Panc1 (cell line): Measurements from ENCODE around the gene S100A5. TPM values are rescaled to one million over a fixed set of nuclear protein-coding genes. Genes with fewer than 3 reads are reported as not detected.

Experiments
- ATAC-seq: fragments of 200-7000 bp; cut with Tn5 transposase; 2 replicates; pipeline ENCODE4 v1.9.1; 2020; ENCODE audit warnings: mild to moderate bottlenecking, moderate library complexity
- BruUV-seq: library from RNA; stranded (reverse); fragments of 400-500 nt; replicated peaks from 2 replicates; lab custom pipeline; 2021; lab: Mats Ljungman, UMichigan
- CTCF ChIA-PET: fragments of 300-600 bp; sonication (Branson Sonifier 250); formaldehyde crosslinking; loops from one replicate; lab custom pipeline; 2022; ENCODE audit warnings: antibody characterized with exemption; lab: Charles Lee
- POLR2A ChIA-PET: fragments of 300-600 bp; sonication (Branson Sonifier 250); formaldehyde crosslinking; loops from one replicate; lab custom pipeline; 2022; ENCODE audit warnings: antibody characterized with exemption; lab: Charles Lee
- DNase-seq: peaks from one replicate; pipeline ENCODE4 v3.0.0-alpha.2; 2010; ENCODE audit warnings: low read depth, low spot score
- H3K27ac ChIP-seq: 2 replicates; pipeline ENCODE4 v1.5.1; 2011; ENCODE audit warnings: mild to moderate bottlenecking, low read length, inconsistent platforms
- H3K27me3 ChIP-seq: fragments of 200-500 bp; sonication (Bioruptor generic); 2 replicates; pipeline ENCODE4 v1.6.0; 2014; ENCODE audit warnings: low read length, inconsistent platforms; ENCODE audit not compliant: control insufficient read depth, insufficient read depth
- H3K36me3 ChIP-seq: fragments of 200-500 bp; sonication (Bioruptor generic); 2 replicates; pipeline ENCODE4 v1.5.1; 2014; ENCODE audit warnings: inconsistent platforms, mild to moderate bottlenecking, low read length, moderate library complexity; ENCODE audit not compliant: control insufficient read depth, insufficient read depth
- H3K4me1 ChIP-seq: 2 replicates; pipeline ENCODE4 v1.5.1; 2011; ENCODE audit warnings: inconsistent platforms, mild to moderate bottlenecking, low read length, moderate library complexity; ENCODE audit not compliant: control insufficient read depth, insufficient read depth
- H3K4me3 ChIP-seq, 2 experiments: 2 replicates each; pipeline ENCODE4 v1.5.1; 2011 to 2012; ENCODE audit warnings: low read depth in 2 of 2, low read length in 2 of 2, mild to moderate bottlenecking in 2 of 2, inconsistent platforms in 1 of 2, moderate library complexity in 1 of 2
- H3K9me3 ChIP-seq: fragments of 200-500 bp; sonication (Bioruptor generic); 2 replicates; pipeline ENCODE4 v1.5.1; 2014; ENCODE audit warnings: low read depth, mild to moderate bottlenecking, inconsistent platforms, low read length, moderate library complexity; ENCODE audit not compliant: control insufficient read depth, insufficient read depth
- CTCF ChIP-seq: fragments of 450-650 bp; IDR thresholded peaks from 2 replicates; pipeline ENCODE4 v1.5.1; 2017; ENCODE audit warnings: mild to moderate bottlenecking
- POLR2AphosphoS5 ChIP-seq: IDR thresholded peaks from 2 replicates; pipeline ENCODE4 v1.6.1; 2012; ENCODE audit warnings: mild to moderate bottlenecking, low read depth, low read length, moderate library complexity
- REST ChIP-seq, 2 experiments: IDR thresholded peaks; 2 replicates each; pipeline ENCODE4 v1.6.1; 2011 to 2012; ENCODE audit warnings: low read depth in 2 of 2, control low read depth in 1 of 2, low read length in 1 of 2, mild to moderate bottlenecking in 1 of 2, moderate library complexity in 1 of 2; ENCODE audit not compliant: insufficient read depth in 1 of 2
- SIN3A ChIP-seq: IDR thresholded peaks from 2 replicates; pipeline ENCODE4 v1.6.1; 2012; ENCODE audit warnings: low read depth, mild to moderate bottlenecking, low read length, moderate library complexity, borderline replicate concordance; ENCODE audit not compliant: insufficient read depth
- TCF7L2 ChIP-seq: IDR thresholded peaks from 2 replicates; pipeline ENCODE4 v1.6.1; 2011; ENCODE audit warnings: mild to moderate bottlenecking, low read depth, low read length, inconsistent platforms
- in situ Hi-C: cut with HindIII; loops from 2 replicates; pipeline ENCODE4 v1.10.0; 2016; ENCODE audit warnings: low sequenced_read_pairs, low pct_unique_long_range_greater_than_20kb
- intact Hi-C: fragments of 100-400 bp; cut with micrococcal nuclease; formaldehyde crosslinking; loops from one replicate; pipeline ENCODE4 v1.10.0; 2022; ENCODE audit not compliant: unreplicated experiment
- total RNA-seq: library from RNA; stranded (reverse); gene quantifications from one replicate; pipeline ENCODE4 v1.2.1, GENCODE V29; 2021; ENCODE audit not compliant: unreplicated experiment

Gene S100A5
- total RNA-seq, 1 experiment from 2014 or later = 0.72 TPM

GRCh38 chr1:153556348-153556747 lies 15.6 kb upstream of the S100A5 start:
- ChIA-PET CTCF (no interaction called here), POLR2A (no interaction called here)
- no TSS peak for BruUV-seq
- H3K4me1 ChIP-seq = no peaks in the 10 kb centered on the region
- TF ChIP-seq POLR2AphosphoS5 (no peak), TCF7L2 (no peak), REST (IDR thresholded peaks at IDR 0.05; ENCODE audit: insufficient read depth in 1 of 2, low read depth in 2 of 2, low read length in 1 of 2) (no peak), SIN3A (no peak), CTCF (no peak)
- H3K9me3 ChIP-seq = no peaks in the 10 kb centered on the region
- intact Hi-C loops (no loop called here), in situ Hi-C loops (no loop called here)
- no peak for DNase-seq
- H3K27ac ChIP-seq = no peak overlapping the region
- H3K4me3 ChIP-seq = no peak overlapping the region
- ATAC-seq = no peak
- H3K36me3 ChIP-seq = no peaks in the 10 kb centered on the region
- no peaks in the 10 kb centered on the region for H3K27me3 ChIP-seq

- Histone ChIP-seq H3K9me3 (no peaks in the 10 kb centered on the region), H3K4me1 (peaks cover 18% of the 10 kb centered on the region), H3K36me3 (no peaks in the 10 kb centered on the region), H3K27ac (peak overlapping the region; percentile 45; the same call in 1 of the 2 replicates), H3K4me3 (no peak overlapping the region), H3K27me3 (no peaks in the 10 kb centered on the region)
- CTCF ChIA-PET = no interaction called here
- no TSS peak for BruUV-seq
- DNase-seq (no peak), ATAC-seq (no peak)
- TF ChIP-seq POLR2AphosphoS5 (no peak), CTCF (no peak), REST (IDR thresholded peaks at IDR 0.05; ENCODE audit: insufficient read depth in 1 of 2, low read depth in 2 of 2, low read length in 1 of 2) (no peak), TCF7L2 (no peak), SIN3A (no peak)
- POLR2A ChIA-PET = interaction anchor here (1.0 kb wide), 1 partner anchor 19 kb away, joined by 3 read pairs; no protein-coding TSS in a partner anchor
- intact Hi-C loops = no loop called here
- in situ Hi-C loops = no loop called here
Observed at GRCh38 chr1:153553830-153554541, 13.3 kb upstream of the S100A5 start.
